OCI-LY7 (cell line): ENCODE measurements around the gene TRIO. TPM values are rescaled to one million over a fixed set of nuclear protein-coding genes. Genes with fewer than 3 reads are reported as not detected.

ENCODE experiments used
- BruUV-seq: library from RNA; stranded (reverse); fragments of 400-500 nt; replicated peaks from 2 replicates; lab custom pipeline; 2021; lab: Mats Ljungman, UMichigan
- CTCF ChIA-PET: fragments of 300-600 bp; sonication (Branson Sonifier 250); formaldehyde crosslinking; loops from one replicate; lab custom pipeline; 2022; ENCODE audit warnings: antibody characterized with exemption; ENCODE audit not compliant: unreplicated experiment; lab: Charles Lee
- POLR2A ChIA-PET: fragments of 300-600 bp; sonication (Branson Sonifier 250); formaldehyde crosslinking; loops from one replicate; lab custom pipeline; 2022; ENCODE audit warnings: antibody characterized with exemption; lab: Charles Lee
- DNase-seq: peaks from one replicate; pipeline ENCODE4 v3.0.0-alpha.2; 2015; ENCODE audit warnings: low spot score
- H2AFZ ChIP-seq: fragments of 200-600 bp; sonication (generic), shearing (Covaris generic); 2 replicates; pipeline ENCODE4 v1.6.1; 2014; ENCODE audit warnings: mild to moderate bottlenecking, antibody characterized with exemption, low read length, moderate library complexity
- H3K27ac ChIP-seq: fragments of 200-600 bp; sonication (generic); 2 replicates; pipeline ENCODE4 v1.5.1; 2014; ENCODE audit warnings: mixed run types, low read depth, mild to moderate bottlenecking, moderate library complexity, low read length, inconsistent platforms; ENCODE audit not compliant: poor library complexity, severe bottlenecking
- H3K36me3 ChIP-seq: fragments of 200-600 bp; sonication (generic); 2 replicates; pipeline ENCODE4 v1.6.1; 2014; ENCODE audit warnings: mild to moderate bottlenecking, antibody characterized with exemption, low read length, moderate library complexity, mixed read lengths; ENCODE audit not compliant: insufficient read depth
- H3K4me1 ChIP-seq: fragments of 200-600 bp; sonication (generic); 2 replicates; pipeline ENCODE4 v1.5.1; 2014; ENCODE audit warnings: mild to moderate bottlenecking, low read length; ENCODE audit not compliant: insufficient read depth, poor library complexity, severe bottlenecking
- H3K4me2 ChIP-seq: fragments of 200-600 bp; sonication (generic); 2 replicates; pipeline ENCODE4 v1.6.1; 2014; ENCODE audit warnings: mild to moderate bottlenecking, low read length
- H3K4me3 ChIP-seq: fragments of 200-600 bp; sonication (generic); 2 replicates; pipeline ENCODE4 v1.5.1; 2014; ENCODE audit warnings: mild to moderate bottlenecking, low read depth, low read length; ENCODE audit not compliant: poor library complexity, severe bottlenecking
- H3K79me2 ChIP-seq: fragments of 200-600 bp; sonication (generic); 2 replicates; pipeline ENCODE4 v1.6.1; 2016; ENCODE audit warnings: low read depth, mild to moderate bottlenecking, low read length, moderate library complexity, mixed read lengths; ENCODE audit not compliant: insufficient read depth
- H3K9me2 ChIP-seq: fragments of 200-600 bp; sonication (generic); 2 replicates; pipeline ENCODE4 v1.6.1; 2016; ENCODE audit warnings: mild to moderate bottlenecking, low read length, mixed read lengths; ENCODE audit not compliant: insufficient read depth
- H3K9me3 ChIP-seq: fragments of 200-600 bp; sonication (generic); 2 replicates; pipeline ENCODE4 v1.6.1; 2014; ENCODE audit warnings: mild to moderate bottlenecking, mixed run types, low read length, mixed read lengths
- H4K20me1 ChIP-seq: fragments of 200-600 bp; sonication (generic); 2 replicates; pipeline ENCODE4 v1.6.1; 2014; ENCODE audit warnings: mild to moderate bottlenecking, antibody characterized with exemption, low read length, moderate library complexity, mixed read lengths; ENCODE audit not compliant: insufficient read depth
- EZH2phosphoT487 ChIP-seq: fragments of 200-600 bp; sonication (generic); IDR thresholded peaks from 2 replicates; pipeline ENCODE4 v1.6.1; 2018; ENCODE audit warnings: low read depth, borderline replicate concordance, mild to moderate bottlenecking, mixed run types, antibody characterized with exemption, low read length, moderate library complexity, mixed read lengths
- intact Hi-C: fragments of 100-400 bp; cut with micrococcal nuclease; formaldehyde crosslinking; loops from one replicate; pipeline ENCODE4 v1.10.0; 2022; ENCODE audit not compliant: unreplicated experiment
- total RNA-seq, 2 experiments: library from RNA; depleted of rRNA in 1 of 2; stranded (reverse); fragments of >200 nt in 1 of 2; shearing (Covaris generic) in 1 of 2; gene quantifications; 2 replicates each; pipeline ENCODE4 v1.2.3, GENCODE V29; 2014 to 2022
- TF ChIP-seq, protein P1 (sequence below): fragments of 200-600 bp; sonication (generic); conservative IDR thresholded peaks from 2 replicates; pipeline ENCODE4 v1.5.1; 2014; ENCODE audit warnings: mild to moderate bottlenecking, antibody characterized with exemption, low read length, moderate library complexity, mixed read lengths

Gene TRIO
- total RNA-seq, 2 experiments from 2014 or later = 35.8 to 55.1 TPM

- no peaks in the 10 kb centered on the region for H3K9me2 ChIP-seq
- H3K79me2 ChIP-seq = no peaks in the 10 kb centered on the region
- H4K20me1 ChIP-seq = no peaks in the 10 kb centered on the region
- no TSS peak for BruUV-seq
- no peaks in the 10 kb centered on the region for H3K36me3 ChIP-seq
- H3K4me2 ChIP-seq = no peak overlapping the region
- no peak overlapping the region for H3K27ac ChIP-seq
- DNase-seq = no peak
- POLR2A ChIA-PET = interaction anchor here (0.5 kb wide), 1 partner anchor 50 kb away, joined by 3 read pairs; no protein-coding TSS in a partner anchor
- no peak overlapping the region for H2AFZ ChIP-seq
- no peak overlapping the region for H3K4me3 ChIP-seq
- TF ChIP-seq, protein P1, sequence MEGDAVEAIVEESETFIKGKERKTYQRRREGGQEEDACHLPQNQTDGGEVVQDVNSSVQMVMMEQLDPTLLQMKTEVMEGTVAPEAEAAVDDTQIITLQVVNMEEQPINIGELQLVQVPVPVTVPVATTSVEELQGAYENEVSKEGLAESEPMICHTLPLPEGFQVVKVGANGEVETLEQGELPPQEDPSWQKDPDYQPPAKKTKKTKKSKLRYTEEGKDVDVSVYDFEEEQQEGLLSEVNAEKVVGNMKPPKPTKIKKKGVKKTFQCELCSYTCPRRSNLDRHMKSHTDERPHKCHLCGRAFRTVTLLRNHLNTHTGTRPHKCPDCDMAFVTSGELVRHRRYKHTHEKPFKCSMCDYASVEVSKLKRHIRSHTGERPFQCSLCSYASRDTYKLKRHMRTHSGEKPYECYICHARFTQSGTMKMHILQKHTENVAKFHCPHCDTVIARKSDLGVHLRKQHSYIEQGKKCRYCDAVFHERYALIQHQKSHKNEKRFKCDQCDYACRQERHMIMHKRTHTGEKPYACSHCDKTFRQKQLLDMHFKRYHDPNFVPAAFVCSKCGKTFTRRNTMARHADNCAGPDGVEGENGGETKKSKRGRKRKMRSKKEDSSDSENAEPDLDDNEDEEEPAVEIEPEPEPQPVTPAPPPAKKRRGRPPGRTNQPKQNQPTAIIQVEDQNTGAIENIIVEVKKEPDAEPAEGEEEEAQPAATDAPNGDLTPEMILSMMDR = no peak
- H3K4me1 ChIP-seq = no peaks in the 10 kb centered on the region
- intact Hi-C loops = no loop called here
- CTCF ChIA-PET = no interaction called here
- no peaks in the 10 kb centered on the region for H3K9me3 ChIP-seq
Measured at GRCh38 chr5:14429101-14430050, 286.2 kb downstream of the TRIO start.

GRCh38 chr5:14431534-14431933, 288.4 kb downstream of the TRIO start:
- Histone ChIP-seq H3K79me2 (no peaks in the 10 kb centered on the region), H3K27ac (no peak overlapping the region), H3K36me3 (no peaks in the 10 kb centered on the region), H4K20me1 (no peaks in the 10 kb centered on the region), H3K4me3 (no peak overlapping the region), H3K9me2 (no peaks in the 10 kb centered on the region), H3K9me3 (no peaks in the 10 kb centered on the region), H3K4me1 (no peaks in the 10 kb centered on the region), H3K4me2 (no peak overlapping the region), H2AFZ (no peak overlapping the region)
- BruUV-seq = no TSS peak
- TF ChIP-seq, protein P1 = no peak
- TF ChIP-seq EZH2phosphoT487 = no peak
- CTCF ChIA-PET = no interaction called here
- POLR2A ChIA-PET = no interaction called here
- no peak for DNase-seq
- intact Hi-C loops = no loop called here
